ENCODE results near the gene PPP2R2B.

Gene PPP2R2B

DNA sequence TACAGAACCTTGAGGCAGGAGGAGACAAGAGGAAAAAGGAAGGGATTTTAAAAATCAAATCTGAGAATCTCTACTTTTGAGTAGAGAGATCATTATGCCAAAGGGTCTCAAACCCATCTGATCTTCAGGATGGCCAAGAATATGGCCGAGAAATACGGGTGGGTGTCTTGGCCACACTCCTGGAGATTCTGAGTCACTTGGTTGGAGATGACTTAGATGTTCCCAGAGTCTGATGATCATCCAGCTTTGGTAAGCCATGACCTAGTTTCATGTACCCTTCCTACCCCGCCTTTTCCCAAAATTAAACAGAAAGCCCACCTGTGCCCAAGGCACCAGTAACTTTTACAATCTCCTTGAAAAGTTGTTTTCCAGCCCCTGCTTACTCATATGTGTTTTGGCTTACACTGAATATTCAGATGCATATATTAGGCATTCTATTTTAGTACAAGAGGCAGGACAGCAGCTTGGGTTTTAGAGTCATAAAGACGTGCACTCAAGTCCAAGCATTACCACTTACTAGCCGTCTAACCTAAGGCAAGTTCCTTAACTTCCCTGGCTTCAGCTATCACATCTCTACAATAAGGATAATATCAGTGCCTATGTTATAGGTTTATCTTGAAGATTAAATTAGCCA is 195.5 kb downstream of the PPP2R2B start:
- peaks cover 12% of the 10 kb centered on the region for H3K4me1 Mint-ChIP-seq
- DNase-seq = no peak
- H3K4me3 Mint-ChIP-seq = no peak overlapping the region
- peaks cover 8% of the 10 kb centered on the region for H3K27me3 Mint-ChIP-seq (ENCODE audit: low read depth, poor library complexity)
- TF ChIP-seq, protein P1, sequence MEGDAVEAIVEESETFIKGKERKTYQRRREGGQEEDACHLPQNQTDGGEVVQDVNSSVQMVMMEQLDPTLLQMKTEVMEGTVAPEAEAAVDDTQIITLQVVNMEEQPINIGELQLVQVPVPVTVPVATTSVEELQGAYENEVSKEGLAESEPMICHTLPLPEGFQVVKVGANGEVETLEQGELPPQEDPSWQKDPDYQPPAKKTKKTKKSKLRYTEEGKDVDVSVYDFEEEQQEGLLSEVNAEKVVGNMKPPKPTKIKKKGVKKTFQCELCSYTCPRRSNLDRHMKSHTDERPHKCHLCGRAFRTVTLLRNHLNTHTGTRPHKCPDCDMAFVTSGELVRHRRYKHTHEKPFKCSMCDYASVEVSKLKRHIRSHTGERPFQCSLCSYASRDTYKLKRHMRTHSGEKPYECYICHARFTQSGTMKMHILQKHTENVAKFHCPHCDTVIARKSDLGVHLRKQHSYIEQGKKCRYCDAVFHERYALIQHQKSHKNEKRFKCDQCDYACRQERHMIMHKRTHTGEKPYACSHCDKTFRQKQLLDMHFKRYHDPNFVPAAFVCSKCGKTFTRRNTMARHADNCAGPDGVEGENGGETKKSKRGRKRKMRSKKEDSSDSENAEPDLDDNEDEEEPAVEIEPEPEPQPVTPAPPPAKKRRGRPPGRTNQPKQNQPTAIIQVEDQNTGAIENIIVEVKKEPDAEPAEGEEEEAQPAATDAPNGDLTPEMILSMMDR (IDR thresholded peaks at IDR 0.05) = no peak
- H3K36me3 Mint-ChIP-seq (ENCODE audit: low read depth) = no peaks in the 10 kb centered on the region
- no peaks in the 10 kb centered on the region for H3K9me3 Mint-ChIP-seq
- H3K27ac Mint-ChIP-seq = no peak overlapping the region

DNA sequence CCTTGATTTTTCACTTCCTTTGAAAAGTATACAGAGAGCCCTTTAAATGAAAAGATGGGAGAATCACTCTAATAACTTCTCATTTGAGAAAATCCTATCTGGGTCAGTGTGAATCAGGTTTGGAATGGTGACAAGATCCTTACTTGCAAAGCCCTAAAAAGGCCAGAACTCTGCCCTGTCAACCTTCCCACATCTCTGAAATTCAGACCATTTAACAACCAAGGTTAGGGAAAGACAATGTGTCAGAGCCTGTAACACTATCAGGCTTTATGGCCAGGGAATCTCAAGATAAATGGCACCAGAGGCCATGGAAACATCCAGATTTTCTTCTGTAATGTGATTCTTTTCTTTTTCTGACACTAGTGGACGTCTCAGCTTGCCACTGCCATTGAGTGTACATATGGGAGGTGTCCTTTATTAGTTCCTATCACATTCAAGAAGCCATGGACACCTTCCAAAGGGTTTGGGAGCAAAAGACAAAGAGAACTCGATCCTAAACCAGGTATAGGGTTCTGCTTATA is 196.9 kb downstream of the PPP2R2B start:
- no peak for DNase-seq
- Mint-ChIP-seq H3K4me1 (peaks cover 18% of the 10 kb centered on the region), H3K36me3 (ENCODE audit: low read depth) (no peaks in the 10 kb centered on the region), H3K27ac (peak overlapping the region; percentile 48), H3K27me3 (ENCODE audit: low read depth, poor library complexity) (peaks cover 8% of the 10 kb centered on the region), H3K4me3 (no peak overlapping the region), H3K9me3 (peaks cover 3% of the 10 kb centered on the region)
- TF ChIP-seq, protein P1 (IDR thresholded peaks at IDR 0.05) = no peak

DNA sequence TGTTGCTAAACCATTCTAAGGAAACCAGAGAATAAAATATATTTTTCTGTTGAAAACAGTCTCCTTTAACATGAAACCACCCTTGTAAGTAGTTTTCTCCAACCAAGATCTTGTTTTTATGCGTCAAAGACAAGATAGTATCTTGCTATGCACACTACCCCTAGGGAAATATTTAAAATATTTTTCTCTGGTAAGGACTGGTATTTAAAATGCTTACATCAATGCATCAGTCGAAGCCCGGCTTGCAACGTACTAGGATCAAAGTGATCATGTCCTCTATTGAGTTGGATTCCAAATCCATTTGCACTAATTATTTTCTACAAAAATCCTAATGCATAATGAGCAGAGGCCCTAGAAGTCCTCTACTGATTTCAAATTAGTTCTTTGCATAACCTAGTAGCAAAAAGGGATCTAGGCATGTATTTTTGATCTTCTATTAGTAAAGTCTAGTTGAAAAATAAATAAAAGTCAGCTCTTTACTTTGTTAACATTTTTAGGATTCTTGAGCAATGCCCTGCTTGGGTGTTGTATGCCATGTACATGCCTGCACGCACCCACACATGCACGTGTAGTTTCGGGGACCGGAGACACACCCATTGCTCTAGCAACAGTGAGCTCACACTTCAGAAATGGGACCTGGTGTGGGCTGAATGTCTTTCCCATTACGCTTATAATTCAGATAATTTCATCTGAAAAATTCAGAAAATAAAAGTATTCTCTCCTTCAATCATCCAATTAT is 197.5 kb downstream of the PPP2R2B start:
- peaks cover 8% of the 10 kb centered on the region for H3K27me3 Mint-ChIP-seq (ENCODE audit: low read depth, poor library complexity)
- no peak overlapping the region for H3K4me3 Mint-ChIP-seq
- H3K27ac Mint-ChIP-seq = peak overlapping the region; percentile 48
- peaks cover 3% of the 10 kb centered on the region for H3K9me3 Mint-ChIP-seq
- DNase-seq = no peak
- H3K36me3 Mint-ChIP-seq (ENCODE audit: low read depth) = no peaks in the 10 kb centered on the region
- TF ChIP-seq, protein P1 (IDR thresholded peaks at IDR 0.05) = no peak
- H3K4me1 Mint-ChIP-seq = peaks cover 24% of the 10 kb centered on the region

DNA sequence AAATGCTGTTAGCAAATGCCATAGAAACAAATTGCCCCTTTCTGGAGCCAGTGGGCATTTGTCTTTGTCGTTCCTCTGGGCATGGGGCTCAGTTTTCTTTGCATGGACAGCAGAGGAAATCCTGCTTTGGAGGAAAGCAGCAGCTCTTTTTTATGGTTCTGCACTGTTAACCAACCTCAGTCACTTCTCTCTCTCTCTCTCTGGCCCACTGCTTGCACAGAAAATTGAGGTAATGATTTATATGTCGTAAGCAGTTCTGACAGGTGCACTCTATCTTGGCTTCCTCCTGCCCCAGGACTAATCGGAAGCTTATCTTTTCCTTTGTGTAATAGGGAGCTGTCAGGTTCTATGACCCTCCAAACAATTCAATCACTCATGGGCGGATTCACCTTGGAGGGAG is 202.9 kb downstream of the PPP2R2B start:
- Mint-ChIP-seq H3K27ac (peak overlapping the region; percentile 31), H3K9me3 (peaks cover 3% of the 10 kb centered on the region), H3K4me3 (no peak overlapping the region), H3K27me3 (ENCODE audit: low read depth, poor library complexity) (no peaks in the 10 kb centered on the region), H3K36me3 (ENCODE audit: low read depth) (no peaks in the 10 kb centered on the region), H3K4me1 (peaks cover 32% of the 10 kb centered on the region)
- TF ChIP-seq, protein P1 (IDR thresholded peaks at IDR 0.05) = no peak
- DNase-seq = peak; percentile 13

DNA sequence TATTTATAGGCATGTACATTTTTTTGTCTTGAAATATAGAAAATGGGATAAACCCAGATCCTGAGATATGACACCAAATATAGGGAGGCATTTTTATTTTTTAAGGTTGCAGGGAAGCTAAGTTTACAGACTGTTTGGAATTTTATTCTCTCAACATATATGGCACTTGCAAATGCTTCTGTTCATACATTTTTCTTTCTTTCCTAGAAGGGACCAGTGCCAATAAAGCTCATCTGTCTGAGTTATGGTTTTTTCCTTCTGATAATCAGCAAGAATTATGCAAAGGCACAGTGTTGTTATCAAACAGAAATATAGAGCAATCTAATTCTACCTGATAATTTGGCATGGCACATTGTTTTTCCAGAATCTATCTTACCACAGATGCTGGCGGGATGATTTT is 205.7 kb downstream of the PPP2R2B start:
- peaks cover 3% of the 10 kb centered on the region for H3K9me3 Mint-ChIP-seq
- no peak overlapping the region for H3K4me3 Mint-ChIP-seq
- TF ChIP-seq, protein P1 (IDR thresholded peaks at IDR 0.05) = no peak
- H3K4me1 Mint-ChIP-seq = peaks cover 32% of the 10 kb centered on the region
- H3K36me3 Mint-ChIP-seq (ENCODE audit: low read depth) = no peaks in the 10 kb centered on the region
- H3K27ac Mint-ChIP-seq = no peak overlapping the region
- no peak for DNase-seq
- H3K27me3 Mint-ChIP-seq (ENCODE audit: low read depth, poor library complexity) = no peaks in the 10 kb centered on the region

Data from nephron progenitor cell (in vitro differentiated cells).